ENCODE data around the gene SLC45A1.

- TF ChIP-seq CTCF (IDR thresholded peaks at IDR 0.05) (no peak), POLR2A (IDR thresholded peaks at IDR 0.05) (no peak), EP300 (IDR thresholded peaks at IDR 0.05) (no peak)
Observed at GRCh38 chr1:8384577-8384976, 66.7 kb downstream of the SLC45A1 start.
